Astrocyte of the spinal cord (primary cell): ENCODE results near the gene MICB.

Experiments
- DNase-seq: peaks from one replicate; pipeline ENCODE4 v3.0.0; 2011; ENCODE audit warnings: low read depth, low spot score
- H3K4me3 ChIP-seq: 2 replicates; pipeline ENCODE4 v1.5.1; 2011; ENCODE audit warnings: low read depth, mild to moderate bottlenecking, low read length, moderate library complexity
- in situ Hi-C: cut with HindIII; loops from 2 replicates; pipeline ENCODE4 v1.10.0; 2017; ENCODE audit warnings: low sequenced_read_pairs
- TF ChIP-seq, protein P1 (sequence below): IDR thresholded peaks from 2 replicates; pipeline ENCODE4 v1.5.1; 2012; ENCODE audit warnings: low read depth, mild to moderate bottlenecking, low read length, inconsistent platforms

The MICB gene

GRCh38 chr6:31532644-31533454, 34.9 kb downstream of the MICB start:
- no peak overlapping the region for H3K4me3 ChIP-seq
- DNase-seq: no peak
- TF ChIP-seq, protein P1, sequence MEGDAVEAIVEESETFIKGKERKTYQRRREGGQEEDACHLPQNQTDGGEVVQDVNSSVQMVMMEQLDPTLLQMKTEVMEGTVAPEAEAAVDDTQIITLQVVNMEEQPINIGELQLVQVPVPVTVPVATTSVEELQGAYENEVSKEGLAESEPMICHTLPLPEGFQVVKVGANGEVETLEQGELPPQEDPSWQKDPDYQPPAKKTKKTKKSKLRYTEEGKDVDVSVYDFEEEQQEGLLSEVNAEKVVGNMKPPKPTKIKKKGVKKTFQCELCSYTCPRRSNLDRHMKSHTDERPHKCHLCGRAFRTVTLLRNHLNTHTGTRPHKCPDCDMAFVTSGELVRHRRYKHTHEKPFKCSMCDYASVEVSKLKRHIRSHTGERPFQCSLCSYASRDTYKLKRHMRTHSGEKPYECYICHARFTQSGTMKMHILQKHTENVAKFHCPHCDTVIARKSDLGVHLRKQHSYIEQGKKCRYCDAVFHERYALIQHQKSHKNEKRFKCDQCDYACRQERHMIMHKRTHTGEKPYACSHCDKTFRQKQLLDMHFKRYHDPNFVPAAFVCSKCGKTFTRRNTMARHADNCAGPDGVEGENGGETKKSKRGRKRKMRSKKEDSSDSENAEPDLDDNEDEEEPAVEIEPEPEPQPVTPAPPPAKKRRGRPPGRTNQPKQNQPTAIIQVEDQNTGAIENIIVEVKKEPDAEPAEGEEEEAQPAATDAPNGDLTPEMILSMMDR: no peak
- in situ Hi-C loops: no loop called here

DNA sequence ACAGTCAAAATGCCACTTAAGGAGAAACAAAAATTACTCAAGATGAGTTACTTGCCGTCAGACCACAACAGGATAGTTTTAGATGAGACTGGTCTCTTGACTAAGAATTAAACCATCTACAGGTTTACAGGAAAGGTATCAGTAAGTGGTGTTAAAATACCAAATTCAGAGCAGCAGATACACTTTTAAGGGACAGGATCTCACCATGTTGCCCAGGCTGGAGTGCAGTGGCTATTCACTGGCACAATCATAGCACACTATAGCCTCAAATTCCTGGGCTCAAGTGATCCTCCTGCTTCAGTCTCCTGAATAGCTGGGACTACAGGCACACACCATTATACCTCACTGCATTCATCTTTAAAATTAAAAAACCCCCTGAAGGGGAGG, 35.5 kb downstream of the MICB start:
- no peak overlapping the region for H3K4me3 ChIP-seq
- TF ChIP-seq, protein P1: no peak
- DNase-seq: no peak
- in situ Hi-C loops: no loop called here

- in situ Hi-C loops: no loop called here
- no peak for DNase-seq
- no peak overlapping the region for H3K4me3 ChIP-seq
- TF ChIP-seq, protein P1: no peak
Observed at GRCh38 chr6:31534011-31534410, 36.1 kb downstream of the MICB start.

DNA sequence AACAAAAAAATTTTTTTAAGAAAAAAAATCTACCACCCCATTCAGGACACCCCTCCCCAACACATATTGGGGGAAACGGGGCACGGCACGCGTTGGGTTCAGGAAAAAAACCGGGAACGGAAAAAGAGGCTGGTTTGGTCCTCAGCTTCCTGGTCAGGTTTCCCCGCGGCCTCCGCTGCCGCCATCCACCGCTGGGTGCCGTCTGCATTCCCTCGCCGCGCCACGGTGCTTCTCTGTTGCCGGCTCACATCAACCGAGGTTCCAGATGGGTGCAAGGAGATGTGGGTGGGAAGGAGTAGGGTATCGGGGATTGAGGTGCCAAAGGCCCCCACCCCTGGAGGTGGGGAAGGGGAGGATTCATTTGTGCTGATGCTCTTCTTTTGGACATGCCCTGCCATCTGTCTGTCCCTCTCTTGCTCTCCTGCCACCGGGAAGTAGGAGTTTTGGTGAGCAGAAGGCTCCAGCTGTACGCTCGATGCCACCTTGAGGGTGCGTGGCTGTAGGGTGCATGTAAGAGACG, 36.6 kb downstream of the MICB start:
- in situ Hi-C loops: no loop called here
- no peak overlapping the region for H3K4me3 ChIP-seq
- TF ChIP-seq, protein P1: no peak

DNA sequence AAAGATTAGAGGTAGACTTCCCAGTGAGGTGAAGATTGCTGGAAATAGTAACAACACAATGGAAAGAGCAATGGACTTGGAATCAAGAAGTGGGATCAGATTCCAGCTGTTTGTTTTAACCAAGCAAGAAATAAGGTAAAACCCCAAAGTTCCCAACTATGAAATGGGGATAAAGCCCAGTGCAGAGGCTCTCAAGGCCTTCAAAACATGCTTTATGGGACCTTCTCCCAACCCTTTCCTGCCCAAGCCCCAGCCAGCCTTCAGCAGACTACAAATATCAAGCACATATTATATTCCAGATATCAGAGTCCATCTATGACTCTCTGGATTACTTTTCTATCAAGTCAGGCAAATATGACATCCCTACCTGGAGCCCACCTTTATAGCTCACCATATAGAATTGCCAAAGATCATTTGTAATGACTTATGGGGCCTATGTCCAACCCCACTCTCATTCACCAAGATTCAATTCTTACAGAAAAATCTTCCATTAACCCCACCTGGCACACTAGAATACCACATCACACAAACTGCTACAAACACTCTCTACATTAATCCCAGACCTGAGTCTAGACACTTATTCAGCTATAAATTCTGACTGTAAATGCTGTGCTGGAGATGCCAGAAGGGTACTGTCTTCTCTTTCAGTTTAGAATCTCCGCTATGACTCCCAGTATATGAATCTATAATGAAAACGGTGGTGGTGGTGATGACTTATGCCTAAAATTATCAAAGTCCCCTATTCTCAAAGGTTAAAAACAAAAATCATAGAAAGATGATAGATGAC, 37.8 kb downstream of the MICB start:
- no peak for DNase-seq
- TF ChIP-seq, protein P1: no peak
- in situ Hi-C loops: no loop called here
- H3K4me3 ChIP-seq: no peak overlapping the region

More for the DNA sequence above, 36.6 kb downstream of the MICB start:
- DNase-seq: no peak

- in situ Hi-C loops: no loop called here
- H3K4me3 ChIP-seq: no peak overlapping the region
- TF ChIP-seq, protein P1: no peak
- no peak for DNase-seq
Observed at GRCh38 chr6:31538805-31539400, 41.0 kb downstream of the MICB start.
